Transverse colon (tissue), 4 donors: ENCODE results near the gene TMEM269. TPM values are rescaled to one million over a fixed set of nuclear protein-coding genes. Genes with fewer than 3 reads are reported as not detected.

Experiments
- DNase-seq: peaks from one replicate; pipeline ENCODE4 v3.0.0-alpha.2; 2019
- H3K27ac ChIP-seq, 4 donors: fragments of 200-600 bp; sonication (generic); 2 replicates each; pipeline ENCODE4 v1.5.1; 2016 to 2018; ENCODE audit warnings: inconsistent platforms in 4 of 4
- H3K27me3 ChIP-seq: fragments of 200-600 bp; sonication (generic); 2 replicates; pipeline ENCODE4 v1.5.1; 2017; ENCODE audit warnings: inconsistent platforms
- H3K36me3 ChIP-seq, 4 donors: fragments of 200-600 bp; sonication (generic); 2 replicates each; pipeline ENCODE4 v1.5.1; 2017 to 2019; ENCODE audit warnings: inconsistent platforms in 4 of 4
- H3K4me1 ChIP-seq, 4 donors: fragments of 200-600 bp; sonication (generic); 2 replicates each; pipeline ENCODE4 v1.5.1; 2017 to 2020; ENCODE audit warnings: inconsistent platforms in 4 of 4
- H3K4me3 ChIP-seq, 4 donors: fragments of 200-600 bp; sonication (generic); 1 replicate in 1 of 4; 2 replicates in 3 of 4; pipeline versions ENCODE4 v1.5.1 to v1.6.1; 2017 to 2019; ENCODE audit warnings: inconsistent platforms in 4 of 4
- H3K9me3 ChIP-seq, 2 donors: fragments of 200-600 bp; sonication (generic); 2 replicates each; pipeline ENCODE4 v1.5.1; 2017 to 2019; ENCODE audit warnings: inconsistent platforms in 2 of 2
- CTCF ChIP-seq, 5 experiments: fragments of 200-600 bp in 3 of 5; fragments of 450-650 bp in 2 of 5; sonication (generic) in 3 of 5; IDR thresholded peaks; 1 replicate in 2 of 5; 2 replicates in 3 of 5; pipeline ENCODE4 v1.5.1; 2016 to 2017; ENCODE audit warnings: antibody characterized with exemption in 5 of 5, inconsistent platforms in 3 of 5, mild to moderate bottlenecking in 2 of 5, moderate library complexity in 1 of 5
- EP300 ChIP-seq: sonication (generic); formaldehyde crosslinking; IDR thresholded peaks from one replicate; pipeline ENCODE4 v1.6.1; 2017; ENCODE audit warnings: antibody characterized with exemption, low read depth
- POLR2A ChIP-seq: fragments of 450-650 bp; IDR thresholded peaks from one replicate; pipeline ENCODE4 v1.6.1; 2016; ENCODE audit warnings: antibody characterized with exemption, mild to moderate bottlenecking, moderate library complexity
- POLR2AphosphoS5 ChIP-seq, 3 donors: sonication (generic); formaldehyde crosslinking; IDR thresholded peaks; one replicate each; pipeline ENCODE4 v1.6.1; 2016; ENCODE audit warnings: antibody characterized with exemption in 3 of 3
- WGBS, 2 donors: methylation state at CpG; one replicate each; pipeline ENCODE4 v1.1.5; 2018; ENCODE audit warnings: low coverage in 1 of 2; 5-methylcytosine and 5-hydroxymethylcytosine counted together
- in situ Hi-C, 4 donors: fragments of 200-750 bp; cut with MboI; loops; one replicate each; pipeline versions ENCODE4 v1.15.0 to v1.15.1; 2017; ENCODE audit warnings: low sequenced_read_pairs in 3 of 4, low pct_ligation_motif_present in 1 of 4, low pct_unique_long_range_greater_than_20kb in 1 of 4
- intact Hi-C: fragments of 100-400 bp; cut with DNase I; formaldehyde crosslinking; loops from one replicate; pipeline ENCODE4 v1.15.1; 2023; ENCODE audit warnings: low total_unique reads
- total RNA-seq, 4 donors: library from RNA; depleted of rRNA; stranded (reverse); fragments of >200 nt; gene quantifications; one replicate each; pipeline ENCODE4 v1.1.0, GENCODE V29; 2016

TMEM269 gene
- total RNA-seq, 4 donors from 2014 or later: 0.37 TPM; not detected in 3

- no peak within 1 kb of the TSS for H3K4me3 ChIP-seq
- H3K9me3 ChIP-seq: no peaks in the 10 kb centered on the region
- H3K27ac ChIP-seq: no peak within 1 kb of the TSS
- TF ChIP-seq POLR2AphosphoS5 (IDR thresholded peaks at IDR 0.05) (no peak), EP300 (no peak), CTCF (IDR thresholded peaks at IDR 0.05) (no peak), POLR2A (no peak)
- intact Hi-C loops: loop anchor here (10.0 kb wide), 1 partner anchor 45 kb away; no protein-coding TSS in a partner anchor
- WGBS, 2 donors: 71% methylated on average over 23 of the region's 27 CpGs; no CpG with 5 or more reads in 1 of the 2 donors
- H3K36me3 ChIP-seq: no peaks in the 10 kb centered on the region
- no peak for DNase-seq
- peaks cover 0 to 27% (median 7%) of the 10 kb centered on the region in 4 donors for H3K4me1 ChIP-seq
- no peaks in the 10 kb centered on the region for H3K27me3 ChIP-seq
- in situ Hi-C loops: loop anchor here in 2 of 4 donors (10.0 to 25.0 kb wide), 3 partner anchors 165 to 603 kb away; partner anchors contain the start of gene FOXJ3 (in 1 of the 2)
Observed at GRCh38 chr1:42739753-42740700, 44.8 kb upstream of the TMEM269 start, which contains the start of gene CLDN19. CLDN19 (minus strand) TSS chr1:42740236; CDS start chr1:42740063, 173 bp downstream.

GRCh38 chr1:42740851-42741580 lies 43.8 kb upstream of the TMEM269 start:
- intact Hi-C loops: loop anchor here (10.0 kb wide), 1 partner anchor 46 kb away; no protein-coding TSS in a partner anchor
- Histone ChIP-seq H3K4me1 (peaks cover 0 to 21% (median 3%) of the 10 kb centered on the region in 4 donors), H3K27me3 (no peaks in the 10 kb centered on the region), H3K9me3 (no peaks in the 10 kb centered on the region), H3K27ac (no peak overlapping the region), H3K4me3 (no peak overlapping the region), H3K36me3 (no peaks in the 10 kb centered on the region)
- 77 to 86% methylated on average over 5 to 19 of the region's 19 CpGs for WGBS, 2 donors
- no peak for TF ChIP-seq EP300
- TF ChIP-seq POLR2A: no peak
- in situ Hi-C loops: loop anchor here in 2 of 4 donors (10.0 to 25.0 kb wide), 3 partner anchors 166 to 604 kb away; partner anchors contain the start of gene FOXJ3 (in 1 of the 2)
- no peak for DNase-seq

- 100% methylated on average over 2 of the region's 4 CpGs; no CpG with 5 or more reads in 1 of the 2 donors for whole genome bisulfite sequencing, 2 donors
- TF ChIP-seq EP300 (no peak), POLR2A (no peak), POLR2AphosphoS5 (IDR thresholded peaks at IDR 0.05) (no peak), CTCF (IDR thresholded peaks at IDR 0.05) (no peak)
- DNase-seq: no peak
- intact Hi-C loops: loop anchor here (10.0 kb wide), 1 partner anchor 47 kb away; no protein-coding TSS in a partner anchor
- in situ Hi-C loops: loop anchor here in 2 of 4 donors (10.0 to 25.0 kb wide), 3 partner anchors 167 to 604 kb away; partner anchors contain the start of gene FOXJ3 (in 1 of the 2)
- Histone ChIP-seq H3K4me3 (no peak overlapping the region), H3K27me3 (no peaks in the 10 kb centered on the region), H3K4me1 (peaks cover 0 to 14% (median under 1%) of the 10 kb centered on the region in 4 donors), H3K36me3 (no peaks in the 10 kb centered on the region), H3K9me3 (no peaks in the 10 kb centered on the region), H3K27ac (no peak overlapping the region)
Observed at GRCh38 chr1:42741706-42742105, 43.1 kb upstream of the TMEM269 start.

GRCh38 chr1:42742141-42742540 lies 42.6 kb upstream of the TMEM269 start:
- peaks cover 0 to 9% (median 0%) of the 10 kb centered on the region in 4 donors for H3K4me1 ChIP-seq
- TF ChIP-seq POLR2AphosphoS5 (IDR thresholded peaks at IDR 0.05) (no peak), EP300 (no peak), POLR2A (no peak), CTCF (IDR thresholded peaks at IDR 0.05) (no peak)
- no peaks in the 10 kb centered on the region for H3K27me3 ChIP-seq
- 92% methylated on average over 2 to 8 of the region's 8 CpGs for WGBS, 2 donors
- intact Hi-C loops (loop anchor here (10.0 kb wide), 1 partner anchor 47 kb away; no protein-coding TSS in a partner anchor), in situ Hi-C loops (loop anchor here in 2 of 4 donors (10.0 to 25.0 kb wide), 3 partner anchors 167 to 605 kb away; partner anchors contain the start of gene FOXJ3 (in 1 of the 2))
- H3K36me3 ChIP-seq: no peaks in the 10 kb centered on the region
- no peak overlapping the region for H3K27ac ChIP-seq
- no peaks in the 10 kb centered on the region for H3K9me3 ChIP-seq
- no peak overlapping the region for H3K4me3 ChIP-seq
- DNase-seq: no peak
